ENCODE measurements around the gene ZBTB43.

The ZBTB43 gene

DNA sequence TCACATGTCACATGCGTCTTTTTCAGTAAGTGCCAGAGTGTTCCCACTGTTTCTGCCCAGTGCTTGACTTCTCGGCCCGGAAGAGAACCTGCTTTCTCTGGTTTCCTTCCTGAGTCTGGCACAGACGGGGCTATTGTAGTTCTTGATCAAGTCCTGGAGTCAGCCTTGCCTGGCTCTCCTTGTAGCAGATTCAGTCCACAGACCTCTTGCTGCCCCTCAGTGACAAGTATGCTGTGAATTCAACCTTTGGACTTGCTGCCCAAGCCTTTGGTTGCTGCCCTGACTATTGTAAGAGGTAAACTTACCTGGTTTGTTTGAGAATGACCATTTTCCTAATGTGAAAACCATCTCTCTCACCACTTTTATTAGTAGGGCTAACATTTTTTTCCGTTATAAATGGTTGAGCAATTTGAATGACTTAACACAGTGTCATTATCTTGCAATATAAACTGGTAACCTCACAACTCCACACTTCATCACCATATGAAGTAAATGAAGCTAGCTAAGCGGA is 80.3 kb downstream of the ZBTB43 start:
- DNase-seq (ENCODE audit: low read depth) = no peak
- no peak overlapping the region for H3K4me3 ChIP-seq (ENCODE audit: low read length)
- TF ChIP-seq, protein P1, sequence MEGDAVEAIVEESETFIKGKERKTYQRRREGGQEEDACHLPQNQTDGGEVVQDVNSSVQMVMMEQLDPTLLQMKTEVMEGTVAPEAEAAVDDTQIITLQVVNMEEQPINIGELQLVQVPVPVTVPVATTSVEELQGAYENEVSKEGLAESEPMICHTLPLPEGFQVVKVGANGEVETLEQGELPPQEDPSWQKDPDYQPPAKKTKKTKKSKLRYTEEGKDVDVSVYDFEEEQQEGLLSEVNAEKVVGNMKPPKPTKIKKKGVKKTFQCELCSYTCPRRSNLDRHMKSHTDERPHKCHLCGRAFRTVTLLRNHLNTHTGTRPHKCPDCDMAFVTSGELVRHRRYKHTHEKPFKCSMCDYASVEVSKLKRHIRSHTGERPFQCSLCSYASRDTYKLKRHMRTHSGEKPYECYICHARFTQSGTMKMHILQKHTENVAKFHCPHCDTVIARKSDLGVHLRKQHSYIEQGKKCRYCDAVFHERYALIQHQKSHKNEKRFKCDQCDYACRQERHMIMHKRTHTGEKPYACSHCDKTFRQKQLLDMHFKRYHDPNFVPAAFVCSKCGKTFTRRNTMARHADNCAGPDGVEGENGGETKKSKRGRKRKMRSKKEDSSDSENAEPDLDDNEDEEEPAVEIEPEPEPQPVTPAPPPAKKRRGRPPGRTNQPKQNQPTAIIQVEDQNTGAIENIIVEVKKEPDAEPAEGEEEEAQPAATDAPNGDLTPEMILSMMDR (IDR thresholded peaks at IDR 0.05; ENCODE audit: insufficient read depth, low read depth, low read length, missing control alignments) = no peak

DNA sequence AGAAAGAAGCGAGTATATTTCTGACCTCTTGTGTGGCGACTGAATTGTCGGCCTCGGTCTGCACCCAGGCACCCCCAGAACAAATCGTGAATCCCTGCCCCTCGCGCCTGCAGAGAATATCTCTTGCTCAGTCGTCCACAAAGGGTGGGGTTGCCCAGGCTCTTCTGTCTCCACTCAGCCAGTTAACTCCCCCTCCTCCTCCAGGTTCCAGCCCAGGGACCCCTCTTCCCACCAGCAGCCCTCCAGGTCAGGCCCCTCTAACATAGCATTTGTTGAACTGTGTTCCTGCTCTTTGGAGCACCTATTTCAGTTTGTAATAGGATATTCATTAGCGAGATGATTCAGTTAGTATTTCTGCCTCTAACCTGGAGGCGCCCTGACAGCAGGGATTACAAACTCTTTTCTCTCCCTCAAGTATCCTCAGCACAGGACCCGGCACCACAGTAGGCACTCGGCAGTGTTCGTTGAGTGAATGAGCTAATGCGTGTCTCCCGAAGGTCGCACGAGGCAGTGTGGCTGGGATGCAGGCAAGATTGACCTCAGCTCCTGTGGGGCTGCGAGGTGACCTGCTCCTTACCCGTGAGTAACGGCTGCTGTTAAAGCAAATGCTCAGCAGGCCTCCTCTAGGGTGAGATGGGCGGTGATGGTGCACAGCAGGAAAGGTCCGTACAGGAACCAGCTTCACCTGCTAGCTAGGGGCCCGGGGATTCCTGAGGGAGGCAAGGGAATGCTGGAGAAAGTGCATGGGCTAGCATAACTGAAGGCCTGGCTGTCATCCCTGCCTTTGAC is 81.4 kb downstream of the ZBTB43 start:
- DNase-seq (ENCODE audit: low read depth) = no peak
- TF ChIP-seq, protein P1 (IDR thresholded peaks at IDR 0.05; ENCODE audit: insufficient read depth, low read depth, low read length, missing control alignments) = no peak
- no peak overlapping the region for H3K4me3 ChIP-seq (ENCODE audit: low read length)

DNA sequence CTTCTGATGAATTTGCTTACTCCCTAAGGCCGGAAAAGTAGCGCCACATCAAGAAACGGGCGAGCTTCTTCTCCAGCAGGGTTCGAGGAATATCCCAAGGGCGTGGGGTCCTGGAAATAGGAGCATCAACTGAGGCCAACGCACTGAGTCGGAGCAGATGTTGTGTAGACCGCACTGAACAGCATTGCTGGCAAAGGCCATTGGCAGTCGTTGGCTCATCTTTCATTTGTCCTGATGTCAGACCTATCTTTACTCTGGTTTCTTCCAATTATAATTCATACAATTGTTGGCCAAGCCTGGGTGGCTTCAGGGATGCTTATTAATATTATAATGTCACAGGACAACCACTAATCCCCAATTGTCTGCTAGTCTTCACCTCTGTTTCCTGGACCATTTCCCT is 82.1 kb downstream of the ZBTB43 start:
- TF ChIP-seq, protein P1 (IDR thresholded peaks at IDR 0.05; ENCODE audit: insufficient read depth, low read depth, low read length, missing control alignments) = no peak
- no peak overlapping the region for H3K4me3 ChIP-seq (ENCODE audit: low read length)
- no peak for DNase-seq (ENCODE audit: low read depth)
